Smooth muscle cell (in vitro differentiated cells): Measurements from ENCODE around the gene SPEF2. TPM values are rescaled to one million over a fixed set of nuclear protein-coding genes. Genes with fewer than 3 reads are reported as not detected.

ENCODE experiments used
- DNase-seq: peaks from one replicate; lab custom pipeline; 2025; ENCODE audit not compliant: unreplicated experiment; lab: John Stamatoyannopoulos, UW
- H2AFZ ChIP-seq: fragments of 200-600 bp; sonication (generic); 2 replicates; pipeline ENCODE4 v1.6.0; 2016; ENCODE audit warnings: antibody characterized with exemption, low read depth, mild to moderate bottlenecking
- H3F3A ChIP-seq: fragments of 200-600 bp; sonication (generic); 2 replicates; pipeline ENCODE4 v1.6.0; 2017; ENCODE audit warnings: antibody characterized with exemption, low read depth
- H3K27ac ChIP-seq: fragments of 200-600 bp; sonication (generic); 2 replicates; pipeline ENCODE4 v1.5.1; 2016; ENCODE audit warnings: low read depth, mild to moderate bottlenecking
- H3K27me3 ChIP-seq: fragments of 200-600 bp; sonication (generic); 2 replicates; pipeline ENCODE4 v1.6.1; 2016; ENCODE audit warnings: low read depth, mild to moderate bottlenecking
- H3K36me3 ChIP-seq: fragments of 200-600 bp; sonication (generic); 2 replicates; pipeline ENCODE4 v1.5.1; 2016; ENCODE audit warnings: low read depth
- H3K4me1 ChIP-seq: fragments of 200-600 bp; sonication (generic); 2 replicates; pipeline ENCODE4 v1.5.1; 2016; ENCODE audit warnings: low read depth
- H3K4me2 ChIP-seq: fragments of 200-600 bp; sonication (generic); 2 replicates; pipeline ENCODE4 v1.6.0; 2016; ENCODE audit warnings: mild to moderate bottlenecking
- H3K4me3 ChIP-seq: fragments of 200-600 bp; sonication (generic); 2 replicates; pipeline ENCODE4 v1.5.1; 2016; ENCODE audit warnings: mild to moderate bottlenecking
- H3K79me2 ChIP-seq: fragments of 200-600 bp; sonication (generic); 2 replicates; pipeline ENCODE4 v1.6.0; 2016; ENCODE audit warnings: low read depth, mild to moderate bottlenecking
- H3K9ac ChIP-seq: fragments of 200-600 bp; sonication (generic); 2 replicates; pipeline ENCODE4 v1.6.0; 2016; ENCODE audit warnings: low read depth
- H3K9me3 ChIP-seq: fragments of 200-600 bp; sonication (generic); replicated peaks from 2 replicates; pipeline ENCODE4 v1.5.1; 2016; ENCODE audit warnings: low read depth
- H4K20me1 ChIP-seq: fragments of 200-600 bp; sonication (generic); 2 replicates; pipeline ENCODE4 v1.6.0; 2016; ENCODE audit warnings: low read depth
- WGBS: methylation state at CpG from one replicate; pipeline ENCODE4 v1.1.7; 2016; ENCODE audit warnings: low lambda C conversion rate; 5-methylcytosine and 5-hydroxymethylcytosine counted together
- polyA plus RNA-seq: library from polyadenylated mRNA; unstranded; fragments of >200 nt; fragmentation: Nextera tagmentation; extraction: Ambion mirVana; gene quantifications from 2 replicates; pipeline ENCODE4 v1.2.1, GENCODE V29; 2016
- total RNA-seq: library from RNA; depleted of rRNA; stranded (reverse); fragments of >200 nt; gene quantifications from 2 replicates; pipeline ENCODE4 v1.2.3, GENCODE V29; 2014
- TF ChIP-seq, protein P1 (sequence below): fragments of 200-600 bp; sonication (generic); IDR thresholded peaks from 2 replicates; pipeline ENCODE4 v1.5.1; 2017; ENCODE audit warnings: borderline replicate concordance, mild to moderate bottlenecking, antibody characterized with exemption; ENCODE audit not compliant: insufficient read depth, poor library complexity, severe bottlenecking

Gene SPEF2
- total and polyA plus RNA-seq, 2 experiments from 2014 or later = 3.1 to 4.8 TPM

DNA sequence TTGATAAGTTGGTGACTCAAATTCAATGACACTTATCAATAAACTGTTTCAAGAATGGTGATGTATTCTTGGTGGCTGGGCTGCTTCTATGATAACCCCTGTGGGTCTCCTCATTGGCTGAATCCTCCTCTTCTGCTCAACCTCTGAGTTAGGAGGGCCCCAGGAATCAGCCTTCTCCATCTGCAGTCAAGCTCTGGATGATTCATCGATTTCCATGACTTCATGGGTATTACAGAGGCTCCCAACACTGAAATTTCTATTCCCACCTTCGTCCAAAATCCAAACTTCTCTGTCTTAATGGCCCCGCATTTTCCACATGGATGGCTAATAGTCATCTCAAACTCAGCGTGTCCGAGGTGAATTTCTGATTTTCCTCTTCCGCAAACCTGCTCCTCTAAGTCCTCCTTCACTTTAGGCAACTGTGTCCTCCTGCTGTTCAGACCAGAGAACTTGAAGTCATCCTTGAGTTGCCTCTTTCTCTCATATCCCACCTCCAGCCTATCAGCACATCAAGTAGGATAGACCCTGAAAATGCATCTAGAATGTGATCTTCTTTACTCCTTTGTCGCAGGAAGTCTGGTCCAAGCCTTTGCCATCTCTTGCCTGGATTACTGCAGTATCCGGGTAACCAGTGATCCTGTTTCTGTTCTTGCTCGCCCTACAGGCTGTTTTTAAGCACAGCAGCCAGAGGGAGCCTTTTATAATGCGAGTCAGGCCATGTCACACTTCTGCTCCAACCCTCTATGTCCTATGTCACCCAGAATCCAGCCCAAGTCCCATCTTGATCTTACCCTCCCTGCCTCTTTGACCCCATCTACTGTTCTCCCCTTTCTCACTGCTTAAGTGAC lies 197.7 kb downstream of the SPEF2 start:
- H3K9ac ChIP-seq = no peak overlapping the region
- H4K20me1 ChIP-seq = no peaks in the 10 kb centered on the region
- H3K27ac ChIP-seq = no peak overlapping the region
- H3K4me2 ChIP-seq = no peak overlapping the region
- H3K36me3 ChIP-seq = no peaks in the 10 kb centered on the region
- H3F3A ChIP-seq = no peaks in the 10 kb centered on the region
- H3K4me3 ChIP-seq = no peak overlapping the region
- no peaks in the 10 kb centered on the region for H3K27me3 ChIP-seq
- H3K9me3 ChIP-seq = no peaks in the 10 kb centered on the region
- no peak for DNase-seq
- WGBS = 81% methylated on average over 10 of the region's 10 CpGs
- no peak overlapping the region for H2AFZ ChIP-seq
- H3K4me1 ChIP-seq = no peaks in the 10 kb centered on the region
- H3K79me2 ChIP-seq = no peaks in the 10 kb centered on the region
- TF ChIP-seq, protein P1, sequence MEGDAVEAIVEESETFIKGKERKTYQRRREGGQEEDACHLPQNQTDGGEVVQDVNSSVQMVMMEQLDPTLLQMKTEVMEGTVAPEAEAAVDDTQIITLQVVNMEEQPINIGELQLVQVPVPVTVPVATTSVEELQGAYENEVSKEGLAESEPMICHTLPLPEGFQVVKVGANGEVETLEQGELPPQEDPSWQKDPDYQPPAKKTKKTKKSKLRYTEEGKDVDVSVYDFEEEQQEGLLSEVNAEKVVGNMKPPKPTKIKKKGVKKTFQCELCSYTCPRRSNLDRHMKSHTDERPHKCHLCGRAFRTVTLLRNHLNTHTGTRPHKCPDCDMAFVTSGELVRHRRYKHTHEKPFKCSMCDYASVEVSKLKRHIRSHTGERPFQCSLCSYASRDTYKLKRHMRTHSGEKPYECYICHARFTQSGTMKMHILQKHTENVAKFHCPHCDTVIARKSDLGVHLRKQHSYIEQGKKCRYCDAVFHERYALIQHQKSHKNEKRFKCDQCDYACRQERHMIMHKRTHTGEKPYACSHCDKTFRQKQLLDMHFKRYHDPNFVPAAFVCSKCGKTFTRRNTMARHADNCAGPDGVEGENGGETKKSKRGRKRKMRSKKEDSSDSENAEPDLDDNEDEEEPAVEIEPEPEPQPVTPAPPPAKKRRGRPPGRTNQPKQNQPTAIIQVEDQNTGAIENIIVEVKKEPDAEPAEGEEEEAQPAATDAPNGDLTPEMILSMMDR = peak; percentile 32

DNA sequence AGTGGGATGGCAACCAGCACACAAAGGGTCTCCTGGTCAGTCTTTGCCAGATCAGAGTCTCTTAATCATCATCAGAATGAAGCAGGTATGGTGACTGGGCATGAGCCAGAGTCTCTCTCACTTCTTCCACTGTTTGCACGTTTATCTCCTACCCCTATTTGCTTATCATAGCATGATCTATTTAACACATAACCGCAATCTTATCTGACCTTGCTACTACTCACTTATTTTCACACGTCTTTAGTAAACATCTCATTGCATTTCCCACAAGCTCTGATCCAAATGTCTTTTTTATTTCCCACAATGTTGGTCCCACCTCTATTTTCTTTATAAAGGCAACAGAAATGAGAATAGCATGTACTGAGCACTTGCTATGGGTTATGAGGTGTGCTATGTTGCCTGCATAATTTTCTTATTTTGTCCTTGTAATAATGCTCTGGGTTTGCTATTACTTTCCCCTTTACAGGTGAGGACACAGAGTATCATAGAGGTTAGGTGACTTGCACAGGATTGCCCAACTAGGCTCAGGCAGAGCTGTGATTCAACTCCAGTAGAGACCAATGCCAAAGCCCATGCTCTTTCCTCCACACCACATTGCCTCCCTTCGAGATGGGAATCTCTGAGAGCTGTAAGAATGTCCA lies 199.3 kb downstream of the SPEF2 start:
- TF ChIP-seq, protein P1 = no peak
- no peak for DNase-seq
- Histone ChIP-seq H4K20me1 (no peaks in the 10 kb centered on the region), H2AFZ (no peak overlapping the region), H3K4me2 (no peak overlapping the region), H3K9ac (no peak overlapping the region), H3K27me3 (no peaks in the 10 kb centered on the region), H3F3A (no peaks in the 10 kb centered on the region), H3K79me2 (no peaks in the 10 kb centered on the region), H3K36me3 (no peaks in the 10 kb centered on the region), H3K4me1 (no peaks in the 10 kb centered on the region), H3K27ac (no peak overlapping the region), H3K4me3 (no peak overlapping the region), H3K9me3 (no peaks in the 10 kb centered on the region)
- WGBS = 68% methylated on average over 4 of the region's 4 CpGs

DNA sequence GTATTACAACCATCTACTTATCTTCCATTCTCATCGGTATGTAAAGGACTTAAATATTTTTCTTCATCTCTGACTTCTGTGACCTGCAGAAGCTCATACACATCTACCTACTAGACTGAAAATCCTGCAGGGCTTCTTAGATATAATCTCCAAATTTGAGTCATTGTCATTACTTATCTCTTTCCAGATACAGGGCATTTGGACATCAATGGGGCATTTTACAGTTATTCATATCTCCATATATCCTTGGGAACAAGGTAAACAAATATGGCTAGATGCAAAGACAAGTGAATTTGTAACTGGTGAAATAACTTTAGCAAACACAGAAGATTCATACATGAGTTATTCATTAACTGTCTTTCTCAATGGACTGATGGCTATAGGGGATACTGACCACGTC lies 201.4 kb downstream of the SPEF2 start:
- Histone ChIP-seq H3K36me3 (no peaks in the 10 kb centered on the region), H3K27ac (no peak overlapping the region), H3F3A (no peaks in the 10 kb centered on the region), H3K9ac (no peak overlapping the region), H4K20me1 (no peaks in the 10 kb centered on the region), H3K4me2 (no peak overlapping the region), H2AFZ (no peak overlapping the region), H3K9me3 (no peaks in the 10 kb centered on the region), H3K4me1 (no peaks in the 10 kb centered on the region), H3K79me2 (no peaks in the 10 kb centered on the region), H3K27me3 (no peaks in the 10 kb centered on the region), H3K4me3 (no peak overlapping the region)
- no peak for DNase-seq
- TF ChIP-seq, protein P1 = no peak
- WGBS = 95% methylated on average over 2 of the region's 2 CpGs

DNA sequence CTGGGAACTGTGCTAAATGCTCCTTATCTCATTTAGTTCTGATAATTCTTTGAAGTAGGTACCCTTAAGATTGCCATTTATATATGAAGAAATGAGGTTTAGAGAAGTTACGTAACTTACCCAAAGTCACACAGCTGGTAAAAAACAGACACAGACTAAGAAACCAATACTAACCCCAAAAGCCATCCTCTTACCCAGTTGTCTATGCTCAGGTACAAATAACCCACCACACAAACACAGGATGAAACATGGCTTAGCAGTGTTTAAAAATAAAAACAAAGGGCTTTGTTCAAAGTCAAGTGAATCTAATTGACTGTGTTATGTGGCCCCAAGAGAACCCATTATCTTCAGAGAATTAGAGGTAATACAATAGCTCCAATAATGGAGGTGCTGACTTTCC lies 202.0 kb downstream of the SPEF2 start:
- H3K27me3 ChIP-seq = no peaks in the 10 kb centered on the region
- H2AFZ ChIP-seq = no peak overlapping the region
- H3K4me3 ChIP-seq = no peak overlapping the region
- H3K9ac ChIP-seq = no peak overlapping the region
- TF ChIP-seq, protein P1 = no peak
- 94% methylated on average over 1 of the region's 1 CpG for WGBS
- no peaks in the 10 kb centered on the region for H4K20me1 ChIP-seq
- no peaks in the 10 kb centered on the region for H3K4me1 ChIP-seq
- H3K27ac ChIP-seq = no peak overlapping the region
- H3K4me2 ChIP-seq = no peak overlapping the region
- H3K36me3 ChIP-seq = no peaks in the 10 kb centered on the region
- no peaks in the 10 kb centered on the region for H3F3A ChIP-seq
- DNase-seq = no peak
- H3K9me3 ChIP-seq = no peaks in the 10 kb centered on the region
- no peaks in the 10 kb centered on the region for H3K79me2 ChIP-seq
